Lung (tissue), 12 donors: ENCODE results near the gene RABL3. TPM values are rescaled to one million over a fixed set of nuclear protein-coding genes. Genes with fewer than 3 reads are reported as not detected.

ENCODE experiments used
- ATAC-seq: fragments of 200-7000 bp; cut with Tn5 transposase; one replicate; pipeline ENCODE4 v1.9.1; 2020; ENCODE audit warnings: moderate number of reproducible peaks; ENCODE audit not compliant: insufficient read depth, low FRiP score
- DNase-seq, 3 donors: peaks; one replicate each; pipeline ENCODE4 v3.0.0-alpha.2; 2013 to 2017
- H3K27ac ChIP-seq, 2 donors: one replicate each; pipeline ENCODE4 v1.5.1; 2013; ENCODE audit warnings: mild to moderate bottlenecking in 2 of 2, moderate library complexity in 2 of 2, control low read depth in 1 of 2, inconsistent platforms in 1 of 2, low read depth in 1 of 2, low read length in 1 of 2
- H3K27me3 ChIP-seq, 3 donors: one replicate each; pipeline ENCODE4 v1.5.1; 2013; ENCODE audit warnings: low read length in 2 of 3; ENCODE audit not compliant: control insufficient read depth in 3 of 3, insufficient read depth in 3 of 3
- H3K36me3 ChIP-seq, 4 donors: one replicate each; pipeline ENCODE4 v1.5.1; 2013; ENCODE audit warnings: low read length in 4 of 4, mild to moderate bottlenecking in 1 of 4, moderate library complexity in 1 of 4; ENCODE audit not compliant: control insufficient read depth in 4 of 4, insufficient read depth in 4 of 4
- H3K4me1 ChIP-seq, 5 donors: one replicate each; pipeline ENCODE4 v1.5.1; 2013; ENCODE audit warnings: low read length in 5 of 5, mild to moderate bottlenecking in 2 of 5, moderate library complexity in 1 of 5; ENCODE audit not compliant: control insufficient read depth in 5 of 5, insufficient read depth in 5 of 5
- H3K4me3 ChIP-seq: one replicate; pipeline ENCODE4 v1.5.1; 2013; ENCODE audit warnings: mild to moderate bottlenecking, control low read depth, moderate library complexity
- H3K9ac ChIP-seq, 2 donors: one replicate each; pipeline ENCODE4 v1.5.1; 2013; ENCODE audit warnings: low read length in 2 of 2, control low read depth in 1 of 2; ENCODE audit not compliant: insufficient read depth in 1 of 2
- H3K9me3 ChIP-seq, 4 donors: one replicate each; pipeline ENCODE4 v1.5.1; 2013; ENCODE audit warnings: low read length in 3 of 4, mild to moderate bottlenecking in 1 of 4, moderate library complexity in 1 of 4; ENCODE audit not compliant: control insufficient read depth in 4 of 4, insufficient read depth in 3 of 4
- whole genome bisulfite sequencing, 2 donors: extraction: QIAGEN DNeasy Blood & Tissue Kit; methylation state at CpG; one replicate each; pipeline ENCODE4 v1.1.7; 2013; 5-methylcytosine and 5-hydroxymethylcytosine counted together
- polyA plus RNA-seq, 2 donors: library from polyadenylated mRNA; stranded (reverse); fragments of 200-250 nt; gene quantifications; one replicate each; pipeline ENCODE4 v1.2.1, GENCODE V29; 2013
- total RNA-seq, 2 donors: library from RNA; depleted of rRNA in 1 of 2; stranded (reverse); fragments of >200 nt in 1 of 2; gene quantifications; one replicate each; pipeline ENCODE4 v1.2.1, GENCODE V29; 2014 to 2021
- TF ChIP-seq, protein P1 (sequence below): IDR thresholded peaks from 2 replicates; pipeline ENCODE4 v1.5.1; 2012; ENCODE audit warnings: mild to moderate bottlenecking; ENCODE audit errors: control extremely low read depth, extremely low read depth
- donor health status: control.
- donor health status: control.
- donor health status: Bipolar disorder and iron deficiency.
- donor health status: healthy.
- donor health status: DM: yes; HTN: yes; CAD: no.

RABL3 gene
- total and polyA plus RNA-seq, 4 donors = 4.3 to 17.1 (median 14.0) TPM

DNA sequence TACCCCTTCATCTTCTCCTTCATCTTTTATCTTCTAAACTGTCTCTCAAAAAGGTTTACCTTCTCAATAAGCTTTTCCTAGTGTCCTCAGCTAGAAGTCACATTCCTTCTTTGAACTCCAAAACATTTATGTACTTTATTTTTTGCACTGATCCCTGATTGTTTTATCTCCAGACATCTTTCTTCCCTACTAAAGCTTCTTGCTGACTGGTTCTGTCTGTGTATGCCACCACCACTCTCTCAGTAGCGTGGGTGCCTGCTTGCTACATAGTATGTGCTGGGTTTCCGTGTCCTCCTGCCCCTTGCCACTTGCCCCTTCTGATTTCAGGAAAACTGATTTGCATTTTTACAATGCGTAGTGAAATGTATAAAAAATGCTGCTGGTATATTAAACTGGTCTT is 24.3 kb upstream of the RABL3 start:
- Histone ChIP-seq H3K4me3 (no peak overlapping the region), H3K9me3 (no peaks in the 10 kb centered on the region), H3K4me1 (peaks cover 0 to 5% (median 0%) of the 10 kb centered on the region in 5 donors), H3K27me3 (no peaks in the 10 kb centered on the region), H3K27ac (no peak overlapping the region), H3K36me3 (peaks cover 0 to 4% (median 3%) of the 10 kb centered on the region in 4 donors), H3K9ac (no peak overlapping the region)
- DNase-seq (no peak), ATAC-seq (no peak)
- TF ChIP-seq, protein P1, sequence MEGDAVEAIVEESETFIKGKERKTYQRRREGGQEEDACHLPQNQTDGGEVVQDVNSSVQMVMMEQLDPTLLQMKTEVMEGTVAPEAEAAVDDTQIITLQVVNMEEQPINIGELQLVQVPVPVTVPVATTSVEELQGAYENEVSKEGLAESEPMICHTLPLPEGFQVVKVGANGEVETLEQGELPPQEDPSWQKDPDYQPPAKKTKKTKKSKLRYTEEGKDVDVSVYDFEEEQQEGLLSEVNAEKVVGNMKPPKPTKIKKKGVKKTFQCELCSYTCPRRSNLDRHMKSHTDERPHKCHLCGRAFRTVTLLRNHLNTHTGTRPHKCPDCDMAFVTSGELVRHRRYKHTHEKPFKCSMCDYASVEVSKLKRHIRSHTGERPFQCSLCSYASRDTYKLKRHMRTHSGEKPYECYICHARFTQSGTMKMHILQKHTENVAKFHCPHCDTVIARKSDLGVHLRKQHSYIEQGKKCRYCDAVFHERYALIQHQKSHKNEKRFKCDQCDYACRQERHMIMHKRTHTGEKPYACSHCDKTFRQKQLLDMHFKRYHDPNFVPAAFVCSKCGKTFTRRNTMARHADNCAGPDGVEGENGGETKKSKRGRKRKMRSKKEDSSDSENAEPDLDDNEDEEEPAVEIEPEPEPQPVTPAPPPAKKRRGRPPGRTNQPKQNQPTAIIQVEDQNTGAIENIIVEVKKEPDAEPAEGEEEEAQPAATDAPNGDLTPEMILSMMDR = no peak
- WGBS, 2 donors = 91 to 96% methylated on average over 3 of the region's 3 CpGs

DNA sequence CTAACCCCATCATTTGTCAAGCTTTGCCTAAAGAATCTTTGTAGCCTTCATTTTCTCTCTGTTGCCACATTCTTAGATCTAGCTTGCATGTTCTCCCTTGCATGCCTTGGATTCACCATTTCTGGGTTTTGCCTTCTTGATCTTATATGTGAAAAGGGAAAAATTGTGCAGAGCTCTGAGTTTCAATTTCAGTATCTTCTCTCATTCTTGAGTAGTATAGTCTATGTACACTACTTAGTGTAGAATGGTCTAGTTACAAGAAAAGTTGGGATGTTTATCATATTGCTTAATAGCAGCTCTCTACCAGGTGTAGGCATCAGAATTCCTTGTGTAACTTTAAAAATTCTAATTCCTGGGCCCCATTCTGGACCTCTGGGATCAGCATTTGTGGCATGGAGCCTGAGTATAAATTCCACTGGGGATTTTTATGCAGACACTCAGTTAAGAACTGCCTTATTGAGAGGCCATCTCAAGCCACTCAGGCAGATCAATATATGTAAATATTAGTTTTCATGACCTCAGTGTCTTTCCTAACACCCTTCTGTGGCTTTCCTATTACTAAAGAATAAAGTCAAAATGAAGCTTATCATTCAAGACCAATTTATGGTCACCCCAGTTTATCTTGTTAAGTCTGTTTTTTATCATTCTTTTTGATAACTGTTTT is 23.6 kb upstream of the RABL3 start:
- no peak overlapping the region for H3K9ac ChIP-seq
- TF ChIP-seq, protein P1 = no peak

DNA sequence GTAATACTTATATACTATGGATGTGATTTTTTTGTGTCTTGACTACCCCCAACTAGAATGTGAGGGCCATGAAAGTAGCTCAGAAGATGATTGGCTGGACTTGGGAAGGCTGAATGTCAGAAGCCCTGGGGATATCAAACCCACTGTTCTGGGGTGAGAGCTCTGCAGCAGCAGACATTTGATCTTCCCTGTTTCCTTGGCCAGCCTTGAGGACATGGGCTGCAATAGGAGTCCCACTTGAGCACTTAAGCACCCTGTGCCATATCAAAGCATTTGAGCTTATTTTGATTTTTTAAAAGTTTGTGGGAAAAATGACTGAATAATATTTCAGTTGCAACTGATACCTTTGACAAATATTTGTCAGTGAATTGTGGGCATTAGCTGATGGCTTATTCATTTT is 21.9 kb upstream of the RABL3 start:
- H3K27ac ChIP-seq = no peak overlapping the region
- DNase-seq (no peak), ATAC-seq (no peak)
- H3K4me1 ChIP-seq = peaks cover 0 to 5% (median 0%) of the 10 kb centered on the region in 5 donors
- TF ChIP-seq, protein P1 = no peak
- no peak overlapping the region for H3K4me3 ChIP-seq
- H3K9ac ChIP-seq = no peak overlapping the region
- H3K36me3 ChIP-seq = peaks cover 0 to 4% (median 0%) of the 10 kb centered on the region in 4 donors
- H3K27me3 ChIP-seq = no peaks in the 10 kb centered on the region
- no peaks in the 10 kb centered on the region for H3K9me3 ChIP-seq

More for the DNA sequence above, 23.6 kb upstream of the RABL3 start:
- Histone ChIP-seq H3K27me3 (no peaks in the 10 kb centered on the region), H3K4me3 (no peak overlapping the region), H3K27ac (no peak overlapping the region), H3K9me3 (no peaks in the 10 kb centered on the region), H3K4me1 (peaks cover 0 to 5% (median 0%) of the 10 kb centered on the region in 5 donors), H3K36me3 (peaks cover 0 to 4% (median 2%) of the 10 kb centered on the region in 4 donors)
- DNase-seq (no peak), ATAC-seq (no peak)

DNA sequence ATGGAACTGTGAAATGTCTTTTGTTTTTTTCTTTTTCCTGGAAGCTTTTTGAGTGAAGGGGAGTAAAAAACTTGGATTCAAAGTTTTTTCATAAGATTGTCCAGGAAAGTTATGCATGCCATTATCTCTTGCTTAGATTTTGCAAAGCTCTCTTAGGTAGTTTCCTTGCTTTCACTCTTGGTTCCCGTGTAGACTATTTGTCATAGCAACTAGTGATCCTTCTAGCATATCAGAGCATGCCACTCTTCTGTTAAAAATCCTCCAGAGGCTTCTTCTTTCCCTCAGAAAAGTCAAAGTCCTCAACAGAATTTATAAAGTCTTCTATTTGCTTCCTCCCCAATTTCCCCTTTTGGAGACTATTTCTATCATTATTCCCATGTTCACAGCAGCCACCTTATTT is 21.3 kb upstream of the RABL3 start:
- WGBS, 2 donors = 55 to 72% methylated on average over 1 of the region's 1 CpG
- Histone ChIP-seq H3K9me3 (no peaks in the 10 kb centered on the region), H3K27ac (no peak overlapping the region), H3K9ac (no peak overlapping the region), H3K36me3 (peaks cover 0 to 4% (median 0%) of the 10 kb centered on the region in 4 donors), H3K4me3 (no peak overlapping the region), H3K27me3 (no peaks in the 10 kb centered on the region), H3K4me1 (peaks cover 0 to 5% (median 0%) of the 10 kb centered on the region in 5 donors)
- DNase-seq (no peak), ATAC-seq (no peak)
- TF ChIP-seq, protein P1 = no peak
